ENCODE data around the gene RRAD.

GRCh38 chr16:66901626-66902025 lies 23.7 kb downstream of the RRAD start:
- TF ChIP-seq CTBP1 (IDR thresholded peaks at IDR 0.05; ENCODE audit: borderline replicate concordance) (no peak), ELF4 (IDR thresholded peaks at IDR 0.05) (no peak)

Data from HEK293T (cell line).